Upper lobe of left lung (tissue), 4 donors: Measurements from ENCODE around the gene MAMLD1.

Experiments used
- CTCF ChIP-seq, 6 experiments: fragments of 450-650 bp in 4 of 6; fragments of 200-600 bp in 2 of 6; sonication (generic) in 2 of 6; IDR thresholded peaks; one replicate each; pipeline ENCODE4 v1.5.1; 2016 to 2019; ENCODE audit warnings: antibody characterized with exemption in 6 of 6
- EP300 ChIP-seq, 4 donors: sonication (generic); formaldehyde crosslinking; IDR thresholded peaks; one replicate each; pipeline ENCODE4 v1.5.1; 2017; ENCODE audit warnings: antibody characterized with exemption in 4 of 4, control low read depth in 2 of 4
- POLR2A ChIP-seq, 4 donors: fragments of 450-650 bp; IDR thresholded peaks; one replicate each; pipeline ENCODE4 v1.5.1; 2016 to 2017; ENCODE audit warnings: antibody characterized with exemption in 4 of 4, mild to moderate bottlenecking in 2 of 4
- POLR2AphosphoS5 ChIP-seq, 2 donors: sonication (generic); formaldehyde crosslinking; IDR thresholded peaks; one replicate each; pipeline ENCODE4 v1.5.1; 2017; ENCODE audit warnings: antibody characterized with exemption in 2 of 2

- no peak for TF ChIP-seq POLR2A (IDR thresholded peaks at IDR 0.05)
- no peak for TF ChIP-seq CTCF (IDR thresholded peaks at IDR 0.05)
- no peak for TF ChIP-seq EP300 (IDR thresholded peaks at IDR 0.05)
- no peak for TF ChIP-seq POLR2AphosphoS5 (IDR thresholded peaks at IDR 0.05)
These were observed 51.1 kb downstream of the MAMLD1 start for GRCh38 chrX:150414228-150414627.
